Stomach smooth muscle (tissue), 2 donors: ENCODE data around the gene MUC2.

Experiments used
- H3K27ac ChIP-seq: one replicate; pipeline ENCODE4 v1.7.0; 2013; ENCODE audit warnings: mild to moderate bottlenecking, low read length, inconsistent platforms
- H3K27me3 ChIP-seq, 2 donors: one replicate each; pipeline ENCODE4 v1.7.0; 2013; ENCODE audit warnings: low read length in 2 of 2; ENCODE audit not compliant: insufficient read depth in 2 of 2, control insufficient read depth in 1 of 2
- H3K36me3 ChIP-seq, 2 donors: one replicate each; pipeline ENCODE4 v1.7.0; 2013; ENCODE audit warnings: low read length in 2 of 2; ENCODE audit not compliant: control insufficient read depth in 2 of 2, insufficient read depth in 2 of 2
- H3K4me1 ChIP-seq: one replicate; pipeline ENCODE4 v1.7.0; 2013; ENCODE audit warnings: low read length; ENCODE audit not compliant: control insufficient read depth, insufficient read depth
- H3K4me3 ChIP-seq, 2 donors: one replicate each; pipeline ENCODE4 v1.7.0; 2013; ENCODE audit warnings: low read length in 2 of 2
- H3K9ac ChIP-seq, 2 donors: one replicate each; pipeline ENCODE4 v1.7.0; 2013; ENCODE audit warnings: low read length in 2 of 2, mild to moderate bottlenecking in 1 of 2
- H3K9me3 ChIP-seq, 2 donors: one replicate each; pipeline ENCODE4 v1.7.0; 2013; ENCODE audit warnings: low read length in 2 of 2; ENCODE audit not compliant: control insufficient read depth in 2 of 2
- donor health status: healthy.
- donor health status: Pancreatic carcinoma.

Gene MUC2

GRCh38 chr11:1084561-1085439, 10.1 kb downstream of the MUC2 start:
- no peak overlapping the region for H3K9ac ChIP-seq
- no peaks in the 10 kb centered on the region for H3K9me3 ChIP-seq
- no peaks in the 10 kb centered on the region for H3K4me1 ChIP-seq
- H3K36me3 ChIP-seq: no peaks in the 10 kb centered on the region
- H3K27ac ChIP-seq: no peak overlapping the region
- H3K27me3 ChIP-seq: peaks cover 0 to 2% of the 10 kb centered on the region in 2 donors
- no peak overlapping the region for H3K4me3 ChIP-seq

DNA sequence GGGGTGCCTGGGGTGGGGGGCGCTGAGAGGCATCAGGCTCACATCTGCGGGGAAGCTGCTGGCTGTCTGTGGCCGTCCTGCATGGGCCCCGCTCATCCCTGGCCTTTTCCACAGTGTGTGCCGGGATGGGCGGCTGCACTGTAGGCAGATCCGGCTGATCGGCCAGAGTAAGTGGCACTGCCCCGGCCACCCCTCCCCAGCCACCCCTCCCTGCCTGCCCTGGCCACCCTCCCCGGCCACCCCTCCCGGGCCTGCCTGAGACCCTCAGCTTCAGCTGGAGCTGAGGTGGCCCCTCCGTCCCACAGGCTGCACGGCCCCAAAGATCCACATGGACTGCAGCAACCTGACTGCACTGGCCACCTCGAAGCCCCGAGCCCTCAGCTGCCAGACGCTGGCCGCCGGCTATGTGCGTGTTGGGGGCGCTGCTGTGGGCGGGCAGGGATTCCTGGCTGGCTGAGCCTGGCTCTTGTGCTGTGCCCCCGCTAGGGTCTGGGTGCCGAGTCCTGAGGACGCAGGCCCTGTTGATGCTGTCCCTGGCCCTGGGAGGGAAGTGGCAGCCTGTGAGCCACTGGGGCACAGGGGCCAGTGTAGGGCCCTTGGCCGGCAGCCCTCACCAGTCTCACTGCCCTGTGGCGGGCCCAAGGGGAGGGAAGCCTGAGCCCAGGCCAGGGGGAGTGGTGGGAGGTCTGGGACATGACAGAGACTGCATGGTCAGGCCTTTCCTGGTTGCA, 10.9 kb downstream of the MUC2 start:
- H3K9me3 ChIP-seq: no peaks in the 10 kb centered on the region
- peaks cover 0 to 2% of the 10 kb centered on the region in 2 donors for H3K27me3 ChIP-seq
- H3K4me1 ChIP-seq: no peaks in the 10 kb centered on the region
- H3K4me3 ChIP-seq: no peak overlapping the region
- no peak overlapping the region for H3K9ac ChIP-seq
- no peak overlapping the region for H3K27ac ChIP-seq
- no peaks in the 10 kb centered on the region for H3K36me3 ChIP-seq

- Histone ChIP-seq H3K27me3 (peaks cover 0 to 2% of the 10 kb centered on the region in 2 donors), H3K4me1 (no peaks in the 10 kb centered on the region), H3K4me3 (no peak overlapping the region), H3K9ac (no peak overlapping the region), H3K36me3 (no peaks in the 10 kb centered on the region), H3K27ac (no peak overlapping the region), H3K9me3 (no peaks in the 10 kb centered on the region)
These were observed 11.8 kb downstream of the MUC2 start for GRCh38 chr11:1086171-1087102.

- no peaks in the 10 kb centered on the region for H3K36me3 ChIP-seq
- no peaks in the 10 kb centered on the region for H3K9me3 ChIP-seq
- H3K27ac ChIP-seq: no peak overlapping the region
- H3K4me1 ChIP-seq: no peaks in the 10 kb centered on the region
- H3K9ac ChIP-seq: no peak overlapping the region
- H3K27me3 ChIP-seq: peaks cover 0 to 2% of the 10 kb centered on the region in 2 donors
- no peak overlapping the region for H3K4me3 ChIP-seq
These were observed 12.7 kb downstream of the MUC2 start for GRCh38 chr11:1087279-1087960.

GRCh38 chr11:1087961-1088926, 13.6 kb downstream of the MUC2 start:
- Histone ChIP-seq H3K36me3 (no peaks in the 10 kb centered on the region), H3K9ac (no peak overlapping the region), H3K27me3 (peaks cover 0 to 2% of the 10 kb centered on the region in 2 donors)

DNA sequence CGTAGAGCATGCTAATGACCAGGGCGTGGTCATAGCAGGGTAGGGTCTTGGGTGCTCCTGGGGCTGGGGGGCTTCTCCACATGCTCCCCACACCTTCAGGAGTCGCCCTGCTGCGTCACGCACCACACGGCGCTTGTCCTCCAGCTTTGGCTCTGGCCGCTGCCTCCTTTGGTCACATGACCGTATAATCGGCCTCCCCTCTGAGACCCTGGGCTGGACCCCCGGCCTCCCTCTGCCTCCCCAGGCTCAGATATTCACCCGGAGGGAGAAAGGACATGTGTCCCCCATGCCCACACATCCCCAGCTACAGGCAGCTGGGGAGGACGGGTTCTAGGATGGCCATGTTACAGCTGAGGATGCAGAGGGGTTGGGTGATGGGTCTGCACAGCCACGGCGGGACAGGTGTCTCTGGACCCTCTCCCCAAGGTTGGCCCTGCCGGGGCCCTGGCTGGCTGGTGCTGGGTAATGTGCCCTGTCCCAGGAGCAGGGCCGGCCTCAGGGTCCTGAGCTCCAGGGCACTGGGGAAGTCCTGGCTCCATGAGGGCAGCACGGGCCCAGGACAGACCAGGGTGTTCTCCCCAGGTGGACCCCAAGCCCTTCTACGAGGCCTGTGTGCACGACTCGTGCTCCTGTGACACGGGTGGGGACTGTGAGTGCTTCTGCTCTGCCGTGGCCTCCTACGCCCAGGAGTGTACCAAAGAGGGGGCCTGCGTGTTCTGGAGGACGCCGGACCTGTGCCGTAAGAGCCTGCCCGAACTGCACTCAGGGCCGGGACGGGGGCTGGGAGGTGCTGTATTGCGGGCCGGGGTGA, 14.5 kb downstream of the MUC2 start:
- Histone ChIP-seq H3K27ac (no peak overlapping the region), H3K36me3 (no peaks in the 10 kb centered on the region), H3K9ac (no peak overlapping the region)

More at GRCh38 chr11:1087961-1088926, 13.6 kb downstream of the MUC2 start:
- no peaks in the 10 kb centered on the region for H3K9me3 ChIP-seq
- H3K4me1 ChIP-seq: no peaks in the 10 kb centered on the region
- H3K27ac ChIP-seq: no peak overlapping the region
- H3K4me3 ChIP-seq: no peak overlapping the region

GRCh38 chr11:1089738-1090599, 15.3 kb downstream of the MUC2 start:
- no peak overlapping the region for H3K9ac ChIP-seq
- no peak overlapping the region for H3K4me3 ChIP-seq
- H3K36me3 ChIP-seq: no peaks in the 10 kb centered on the region
- no peak overlapping the region for H3K27ac ChIP-seq
- H3K9me3 ChIP-seq: peaks cover 0 to 2% of the 10 kb centered on the region in 2 donors
- peaks cover 0 to 2% of the 10 kb centered on the region in 2 donors for H3K27me3 ChIP-seq
- no peaks in the 10 kb centered on the region for H3K4me1 ChIP-seq

More for the DNA sequence above, 14.5 kb downstream of the MUC2 start:
- peaks cover 0 to 2% of the 10 kb centered on the region in 2 donors for H3K27me3 ChIP-seq
- no peak overlapping the region for H3K4me3 ChIP-seq
- no peaks in the 10 kb centered on the region for H3K4me1 ChIP-seq
- H3K9me3 ChIP-seq: no peaks in the 10 kb centered on the region

DNA sequence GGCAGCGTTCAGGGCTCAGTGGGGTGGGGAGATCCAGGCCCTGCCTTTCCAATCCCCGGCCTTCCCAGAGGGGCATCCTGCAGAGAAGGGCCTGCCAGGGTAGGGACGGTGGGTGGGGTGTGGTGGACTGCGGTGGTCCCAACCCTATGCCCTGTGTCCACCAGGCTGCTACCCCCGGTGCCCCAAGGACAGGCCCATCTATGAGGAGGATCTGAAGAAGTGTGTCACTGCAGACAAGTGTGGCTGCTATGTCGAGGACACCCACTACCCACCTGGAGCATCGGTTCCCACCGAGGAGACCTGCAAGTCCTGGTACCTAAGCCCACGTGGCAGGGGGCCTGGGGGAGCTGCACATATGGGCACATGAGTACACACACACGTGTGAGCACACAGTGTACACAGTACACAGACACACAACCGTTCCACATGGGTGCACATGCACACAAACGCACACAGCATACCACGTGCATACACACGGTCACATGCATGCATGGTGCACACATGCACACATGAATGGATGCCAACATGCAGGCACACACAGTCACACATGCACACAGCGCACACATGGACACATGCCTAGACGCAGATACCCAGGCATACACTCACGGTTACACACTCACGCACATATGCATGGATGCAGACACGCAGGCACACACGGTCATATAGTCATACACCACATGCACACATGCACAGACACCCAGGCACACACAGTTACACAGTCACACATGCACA, 16.1 kb downstream of the MUC2 start:
- Histone ChIP-seq H3K9ac (no peak overlapping the region), H3K9me3 (peaks cover 0 to 2% of the 10 kb centered on the region in 2 donors), H3K4me1 (no peaks in the 10 kb centered on the region), H3K27ac (no peak overlapping the region), H3K4me3 (no peak overlapping the region), H3K27me3 (peaks cover 0 to 2% of the 10 kb centered on the region in 2 donors), H3K36me3 (no peaks in the 10 kb centered on the region)
